ENCODE data around the gene IL2RA. TPM values are rescaled to one million over a fixed set of nuclear protein-coding genes. Genes with fewer than 3 reads are reported as not detected.

The IL2RA gene
- polyA plus RNA-seq, 1 donor (not counting 4 experiments of a cell fraction or from before 2014, with no cell fraction given) = not detected

- DNase-seq (ENCODE audit: low read depth, low spot score) (no peak), FAIRE-seq (no peak)
- Histone ChIP-seq H3K27me3 (ENCODE audit: control insufficient read depth, extremely low read depth, insufficient read depth, low read length) (no peaks in the 10 kb centered on the region), H4K20me1 (ENCODE audit: control insufficient read depth, extremely low read depth, insufficient read depth, low read length) (peaks cover 20% of the 10 kb centered on the region), H3K4me2 (ENCODE audit: control insufficient read depth, extremely low read depth, insufficient read depth, low read depth, low read length) (no peak overlapping the region), H3K4me3 (ENCODE audit: control insufficient read depth in 2 of 3, extremely low read depth in 1 of 3, insufficient read depth in 2 of 3, low read depth in 1 of 3, low read length in 3 of 3) (no peak overlapping the region), H3K79me2 (ENCODE audit: control insufficient read depth, insufficient read depth, low read length) (peaks cover 94% of the 10 kb centered on the region), H3K36me3 (ENCODE audit: control insufficient read depth in 2 of 2, extremely low read depth in 1 of 2, insufficient read depth in 2 of 2, low read length in 2 of 2) (peaks cover 5 to 10% of the 10 kb centered on the region in 2 experiments), H3K9ac (ENCODE audit: control insufficient read depth, extremely low read depth, insufficient read depth, low read length) (no peak overlapping the region), H2AFZ (ENCODE audit: control insufficient read depth, low read length) (no peak overlapping the region), H3K9me3 (ENCODE audit: control insufficient read depth, low read depth, low read length) (no peaks in the 10 kb centered on the region), H3K4me1 (ENCODE audit: control insufficient read depth, extremely low read depth, insufficient read depth, low read length) (peaks cover 5% of the 10 kb centered on the region), H3K9me1 (ENCODE audit: control insufficient read depth, extremely low read depth, insufficient read depth, low read length) (no peaks in the 10 kb centered on the region), H3K27ac (ENCODE audit: control insufficient read depth, insufficient read depth, low read length) (no peak overlapping the region)
- dilution Hi-C loops (cut with MboI; ENCODE audit: extremely low pct_ligation_motif_present, low sequenced_read_pairs) = loop anchor here (25.0 kb wide), 1 partner anchor 134 kb away; no protein-coding TSS in a partner anchor
- TF ChIP-seq EZH2 (IDR thresholded peaks at IDR 0.05; ENCODE audit: low read length) (no peak), CTCF (optimal IDR thresholded peaks at IDR 0.05 in 1 of 3, IDR thresholded peaks at IDR 0.05 in 1 of 3, conservative IDR thresholded peaks at IDR 0.05 in 1 of 3; ENCODE audit: extremely low read depth in 1 of 3, insufficient read depth in 2 of 3, low read length in 3 of 3) (no peak)
Measured at GRCh38 chr10:6095810-6096570, 33.8 kb upstream of the IL2RA start.

GRCh38 chr10:6092731-6093130 lies 30.6 kb upstream of the IL2RA start:
- Histone ChIP-seq H3K9me3 (ENCODE audit: control insufficient read depth, low read depth, low read length) (no peaks in the 10 kb centered on the region), H3K4me3 (ENCODE audit: control insufficient read depth in 2 of 3, extremely low read depth in 1 of 3, insufficient read depth in 2 of 3, low read depth in 1 of 3, low read length in 3 of 3) (no peak overlapping the region), H3K79me2 (ENCODE audit: control insufficient read depth, insufficient read depth, low read length) (peaks cover 88% of the 10 kb centered on the region), H3K4me1 (ENCODE audit: control insufficient read depth, extremely low read depth, insufficient read depth, low read length) (peaks cover 17% of the 10 kb centered on the region), H2AFZ (ENCODE audit: control insufficient read depth, low read length) (no peak overlapping the region), H3K9me1 (ENCODE audit: control insufficient read depth, extremely low read depth, insufficient read depth, low read length) (no peaks in the 10 kb centered on the region), H3K27me3 (ENCODE audit: control insufficient read depth, extremely low read depth, insufficient read depth, low read length) (no peaks in the 10 kb centered on the region), H3K9ac (ENCODE audit: control insufficient read depth, extremely low read depth, insufficient read depth, low read length) (no peak overlapping the region), H3K27ac (ENCODE audit: control insufficient read depth, insufficient read depth, low read length) (no peak overlapping the region), H4K20me1 (ENCODE audit: control insufficient read depth, extremely low read depth, insufficient read depth, low read length) (peaks cover 24% of the 10 kb centered on the region), H3K36me3 (ENCODE audit: control insufficient read depth in 2 of 2, extremely low read depth in 1 of 2, insufficient read depth in 2 of 2, low read length in 2 of 2) (peaks cover 0 to 7% of the 10 kb centered on the region in 2 experiments), H3K4me2 (ENCODE audit: control insufficient read depth, extremely low read depth, insufficient read depth, low read depth, low read length) (no peak overlapping the region)
- DNase-seq (ENCODE audit: low read depth, low spot score) (no peak), FAIRE-seq (no peak)
- dilution Hi-C loops (cut with MboI; ENCODE audit: extremely low pct_ligation_motif_present, low sequenced_read_pairs) = loop anchor here (25.0 kb wide), 1 partner anchor 130 kb away; no protein-coding TSS in a partner anchor
- TF ChIP-seq CTCF (optimal IDR thresholded peaks at IDR 0.05 in 1 of 3, IDR thresholded peaks at IDR 0.05 in 1 of 3, conservative IDR thresholded peaks at IDR 0.05 in 1 of 3; ENCODE audit: extremely low read depth in 1 of 3, insufficient read depth in 2 of 3, low read length in 3 of 3) (no peak), EZH2 (IDR thresholded peaks at IDR 0.05; ENCODE audit: low read length) (no peak)
